Esophagus squamous epithelium (tissue), 5 donors: ENCODE results near the gene IL31. TPM values are rescaled to one million over a fixed set of nuclear protein-coding genes. Genes with fewer than 3 reads are reported as not detected.
"Not testable (repeated sequence)": the region's sequence is repeated elsewhere in the genome, so short reads cannot be mapped to it uniquely, and the experiment has no call there.

ENCODE experiments used
- DNase-seq: peaks from one replicate; lab custom pipeline; 2025; lab: John Stamatoyannopoulos, UW
- H3K27ac ChIP-seq, 4 donors: fragments of 200-600 bp; sonication (generic); one replicate each; pipeline ENCODE4 v1.5.1; 2016 to 2019; ENCODE audit warnings: mild to moderate bottlenecking in 1 of 4
- H3K27me3 ChIP-seq, 4 donors: fragments of 200-600 bp; sonication (generic); 1 replicate in 3 of 4; 2 replicates in 1 of 4; pipeline versions ENCODE4 v1.5.1 to v1.6.0; 2017 to 2021; ENCODE audit warnings: antibody characterized with exemption in 1 of 4
- H3K36me3 ChIP-seq, 3 donors: fragments of 200-600 bp; sonication (generic); one replicate each; pipeline ENCODE4 v1.5.1; 2016 to 2019
- H3K4me1 ChIP-seq, 3 donors: fragments of 200-600 bp; sonication (generic); one replicate each; pipeline ENCODE4 v1.5.1; 2017 to 2019
- H3K4me3 ChIP-seq, 4 donors: fragments of 200-600 bp; sonication (generic); 1 replicate in 3 of 4; 2 replicates in 1 of 4; pipeline ENCODE4 v1.5.1; 2016 to 2019; ENCODE audit warnings: mild to moderate bottlenecking in 2 of 4, moderate library complexity in 1 of 4
- H3K9me3 ChIP-seq, 3 donors: fragments of 200-600 bp; sonication (generic); one replicate each; pipeline ENCODE4 v1.5.1; 2016 to 2019
- CTCF ChIP-seq, 6 experiments: fragments of 450-650 bp in 4 of 6; fragments of 200-600 bp in 2 of 6; sonication (generic) in 2 of 6; IDR thresholded peaks; one replicate each; pipeline ENCODE4 v1.5.1; 2016 to 2019; ENCODE audit warnings: antibody characterized with exemption in 6 of 6, mild to moderate bottlenecking in 4 of 6, moderate library complexity in 4 of 6
- POLR2A ChIP-seq, 4 donors: fragments of 450-650 bp; IDR thresholded peaks; one replicate each; pipeline ENCODE4 v1.6.1; 2017; ENCODE audit warnings: antibody characterized with exemption in 4 of 4, mild to moderate bottlenecking in 4 of 4, moderate library complexity in 3 of 4
- WGBS, 2 donors: methylation state at CpG; one replicate each; pipeline ENCODE4 v1.1.5; 2018; 5-methylcytosine and 5-hydroxymethylcytosine counted together
- intact Hi-C: fragments of 100-400 bp; cut with DNase I; formaldehyde crosslinking; loops from one replicate; pipeline ENCODE4 v1.15.0; 2022
- total RNA-seq, 4 donors: library from RNA; depleted of rRNA; stranded (reverse); fragments of >200 nt; gene quantifications; one replicate each; pipeline ENCODE4 v1.1.0, GENCODE V29; 2016
- donor health status: DM: yes; HTN: yes; CAD: no.

Gene IL31
- total RNA-seq, 4 donors from 2014 or later: not detected

DNA sequence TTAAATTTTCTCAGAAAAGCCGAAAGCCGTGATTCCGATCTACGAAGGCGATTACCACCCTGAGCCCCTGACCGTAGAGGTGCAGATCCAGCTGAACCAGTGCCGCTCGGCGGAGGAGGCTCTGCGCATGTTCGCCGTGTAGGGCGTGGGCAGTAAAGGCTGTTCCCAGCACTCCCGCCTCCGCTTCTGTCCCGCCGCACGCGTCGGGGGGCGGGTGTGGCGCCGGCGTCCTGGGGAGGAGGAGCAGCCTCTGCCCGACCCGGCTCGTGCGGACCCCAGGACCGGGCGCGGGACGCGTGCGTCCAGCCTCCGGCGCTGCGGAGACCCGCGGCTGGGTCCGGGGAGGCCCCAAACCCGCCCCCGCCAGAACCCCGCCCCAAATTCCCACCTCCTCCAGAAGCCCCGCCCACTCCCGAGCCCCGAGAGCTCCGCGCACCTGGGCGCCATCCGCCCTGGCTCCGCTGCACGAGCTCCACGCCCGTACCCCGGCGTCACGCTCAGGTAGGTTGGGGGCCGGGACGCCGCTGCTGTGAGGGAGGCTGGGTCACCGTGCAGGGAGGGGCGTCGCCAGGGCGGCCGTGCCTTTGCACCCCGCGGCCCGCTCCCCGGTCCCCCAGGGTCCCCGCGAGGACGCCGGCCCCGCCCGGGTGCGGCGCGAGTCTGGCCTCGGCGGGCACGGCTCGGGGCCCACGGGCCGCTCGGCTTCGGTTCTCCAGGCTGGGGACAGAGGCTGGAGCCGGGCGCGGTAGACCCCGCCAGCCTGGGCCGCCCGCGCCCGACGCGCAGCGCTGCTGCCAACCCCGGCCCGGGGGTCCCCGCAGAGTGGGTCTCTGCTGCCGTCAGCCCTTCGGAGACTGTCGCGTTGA, 29.5 kb upstream of the IL31 start, which contains the start of gene B3GNT4:
Gene B3GNT4 (plus strand): TSS at position 409 of the 866 bp plus-strand sequence. CDS start 910 bp downstream, outside the sequence.
- Histone ChIP-seq H3K27me3 (peaks cover 0 to 76% (median 2%) of the 10 kb centered on the region in 4 donors), H3K4me1 (peaks cover 7 to 35% (median 14%) of the 10 kb centered on the region in 3 donors), H3K27ac (peak within 1 kb of the TSS in 2 of 4 donors; percentile 12 to 47), H3K9me3 (no peaks in the 10 kb centered on the region), H3K36me3 (peaks cover 0 to 23% (median 0%) of the 10 kb centered on the region in 3 donors), H3K4me3 (peak within 1 kb of the TSS; percentile 40 to 75 (median 52))
- no peak for DNase-seq
- intact Hi-C loops: no loop called here
- TF ChIP-seq POLR2A (IDR thresholded peaks at IDR 0.05): no peak
- TF ChIP-seq CTCF (IDR thresholded peaks at IDR 0.05): no peak
- WGBS, 2 donors: 0 to 1% methylated on average over 5 to 13 of the region's 104 CpGs

GRCh38 chr12:122202811-122203210, 28.8 kb upstream of the IL31 start:
- 58 to 64% methylated on average over 13 to 17 of the region's 19 CpGs for WGBS, 2 donors
- intact Hi-C loops, H3K27ac ChIP-seq, H3K9me3 ChIP-seq, DNase-seq: not testable (repeated sequence)
- H3K4me3 ChIP-seq: peak overlapping the region; percentile 40 to 75 (median 52)
- peaks cover 0 to 83% (median 2%) of the 10 kb centered on the region in 4 donors for H3K27me3 ChIP-seq
- H3K4me1 ChIP-seq: peaks cover 7 to 35% (median 14%) of the 10 kb centered on the region in 3 donors
- peaks cover 0 to 16% (median 0%) of the 10 kb centered on the region in 3 donors for H3K36me3 ChIP-seq

GRCh38 chr12:122202017-122202416, 28.0 kb upstream of the IL31 start:
- DNase-seq: no peak
- peaks cover 0 to 91% (median 2%) of the 10 kb centered on the region in 4 donors for H3K27me3 ChIP-seq
- peaks cover 7 to 35% (median 14%) of the 10 kb centered on the region in 3 donors for H3K4me1 ChIP-seq
- no peak overlapping the region for H3K4me3 ChIP-seq
- no peak overlapping the region for H3K27ac ChIP-seq
- intact Hi-C loops: no loop called here
- 96% methylated on average over 6 of the region's 6 CpGs for WGBS, 2 donors
- TF ChIP-seq POLR2A (IDR thresholded peaks at IDR 0.05) (no peak), CTCF (IDR thresholded peaks at IDR 0.05) (no peak)
- H3K9me3 ChIP-seq: no peaks in the 10 kb centered on the region
- peaks cover 0 to 8% (median 0%) of the 10 kb centered on the region in 3 donors for H3K36me3 ChIP-seq

DNA sequence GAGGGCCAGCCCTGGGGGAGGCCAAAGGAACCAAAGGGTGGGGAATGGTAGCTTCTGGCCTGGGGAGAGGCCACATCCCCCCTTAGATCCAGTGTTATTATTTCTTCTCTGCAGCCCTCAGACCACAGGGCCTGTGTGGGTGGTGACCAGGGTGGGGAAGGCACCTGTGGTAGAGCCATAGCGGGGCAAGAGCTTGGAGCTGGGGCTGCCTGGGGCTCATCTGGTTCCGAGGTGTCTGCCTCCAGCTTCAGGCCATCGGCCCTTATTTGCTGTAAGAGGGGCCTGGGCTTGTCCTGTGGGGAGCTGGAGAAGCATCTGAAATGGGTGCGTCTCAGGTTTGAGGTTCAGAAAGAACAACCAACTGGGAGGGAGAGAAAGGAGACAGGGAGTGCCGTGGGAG, 27.4 kb upstream of the IL31 start:
- WGBS, 2 donors: 82 to 87% methylated on average over 3 to 4 of the region's 5 CpGs
- intact Hi-C loops: no loop called here

More for the DNA sequence above, 27.4 kb upstream of the IL31 start:
- TF ChIP-seq CTCF (IDR thresholded peaks at IDR 0.05): no peak
- no peak for TF ChIP-seq POLR2A (IDR thresholded peaks at IDR 0.05)
- Histone ChIP-seq H3K27ac (no peak overlapping the region), H3K9me3 (no peaks in the 10 kb centered on the region), H3K27me3 (peaks cover 0 to 95% (median 2%) of the 10 kb centered on the region in 4 donors), H3K4me3 (no peak overlapping the region), H3K36me3 (peaks cover 0 to 2% (median 0%) of the 10 kb centered on the region in 3 donors), H3K4me1 (peaks cover 7 to 35% (median 14%) of the 10 kb centered on the region in 3 donors)
- DNase-seq: no peak
